GM18873 (cell line): ENCODE results near the gene SH2B3.

Source experiments
- ATAC-seq: cut with Tn5 transposase; IDR thresholded peaks from one replicate; pipeline ENCODE4 v1.9.1; 2021; ENCODE audit warnings: mild to moderate bottlenecking, moderate library complexity, moderate number of reproducible peaks; ENCODE audit not compliant: unreplicated experiment, low FRiP score

The SH2B3 gene

GRCh38 chr12:111426344-111427185 is 20.8 kb downstream of the SH2B3 start:
- no peak for ATAC-seq

- no peak for ATAC-seq
Measured at GRCh38 chr12:111427417-111428074, 21.8 kb downstream of the SH2B3 start.

GRCh38 chr12:111428081-111428727 is 22.5 kb downstream of the SH2B3 start:
- ATAC-seq: no peak

- ATAC-seq: no peak
Measured at GRCh38 chr12:111428728-111429175, 23.0 kb downstream of the SH2B3 start.

GRCh38 chr12:111429828-111430432 is 24.2 kb downstream of the SH2B3 start:
- no peak for ATAC-seq

- no peak for ATAC-seq
Measured at GRCh38 chr12:111430433-111431353, 25.0 kb downstream of the SH2B3 start.

- ATAC-seq: no peak
Measured at GRCh38 chr12:111431772-111432171, 26.0 kb downstream of the SH2B3 start.

- ATAC-seq: no peak
Measured at GRCh38 chr12:111434049-111434448, 28.3 kb downstream of the SH2B3 start.

- ATAC-seq: peak; percentile 75
Measured at GRCh38 chr12:111434680-111435338, 29.1 kb downstream of the SH2B3 start.

GRCh38 chr12:111435661-111436201 is 30.0 kb downstream of the SH2B3 start:
- ATAC-seq: no peak

GRCh38 chr12:111436266-111436665 is 30.5 kb downstream of the SH2B3 start:
- no peak for ATAC-seq

- no peak for ATAC-seq
Measured at GRCh38 chr12:111436811-111437210, 31.1 kb downstream of the SH2B3 start.

GRCh38 chr12:111437816-111438454 is 32.2 kb downstream of the SH2B3 start:
- no peak for ATAC-seq

- ATAC-seq: no peak
Measured at GRCh38 chr12:111438481-111438880, 32.8 kb downstream of the SH2B3 start.

GRCh38 chr12:111439657-111440151 is 34.0 kb downstream of the SH2B3 start:
- ATAC-seq: no peak

- no peak for ATAC-seq
Measured at GRCh38 chr12:111440152-111440551, 34.4 kb downstream of the SH2B3 start.

- ATAC-seq: no peak
Measured at GRCh38 chr12:111440631-111441030, 34.9 kb downstream of the SH2B3 start.
